GM10266 (cell line): Measurements from ENCODE around the gene CERK.

Source experiments
- DNase-seq: peaks from one replicate; pipeline ENCODE4 v3.0.0; 2012; ENCODE audit errors: extremely low spot score
- TF ChIP-seq, protein P1 (sequence below): IDR thresholded peaks from 2 replicates; pipeline ENCODE4 v1.5.1; 2012; ENCODE audit warnings: mild to moderate bottlenecking, low read depth; ENCODE audit not compliant: control insufficient read depth, insufficient read depth; ENCODE audit errors: missing control alignments

Gene CERK

DNA sequence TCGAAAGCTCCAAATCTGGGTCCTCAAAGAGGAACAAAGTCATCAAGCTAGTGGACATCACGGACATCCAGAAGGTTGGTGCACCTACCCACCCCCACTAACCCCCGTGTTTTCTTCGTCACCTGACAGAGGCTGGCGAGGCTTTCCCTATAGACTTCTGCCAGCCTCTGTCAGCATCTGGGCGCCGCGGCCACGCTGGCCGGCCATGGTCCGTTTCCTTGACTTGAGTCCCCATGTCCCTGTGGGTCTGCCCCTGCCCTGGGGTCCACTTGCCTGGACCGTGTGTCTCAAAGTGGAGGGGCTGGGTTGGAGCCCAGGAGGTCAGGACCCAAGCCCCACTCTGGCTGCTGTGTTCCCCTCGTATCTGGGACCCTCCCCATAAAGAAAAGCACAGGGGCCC is 62.6 kb downstream of the CERK start:
- TF ChIP-seq, protein P1, sequence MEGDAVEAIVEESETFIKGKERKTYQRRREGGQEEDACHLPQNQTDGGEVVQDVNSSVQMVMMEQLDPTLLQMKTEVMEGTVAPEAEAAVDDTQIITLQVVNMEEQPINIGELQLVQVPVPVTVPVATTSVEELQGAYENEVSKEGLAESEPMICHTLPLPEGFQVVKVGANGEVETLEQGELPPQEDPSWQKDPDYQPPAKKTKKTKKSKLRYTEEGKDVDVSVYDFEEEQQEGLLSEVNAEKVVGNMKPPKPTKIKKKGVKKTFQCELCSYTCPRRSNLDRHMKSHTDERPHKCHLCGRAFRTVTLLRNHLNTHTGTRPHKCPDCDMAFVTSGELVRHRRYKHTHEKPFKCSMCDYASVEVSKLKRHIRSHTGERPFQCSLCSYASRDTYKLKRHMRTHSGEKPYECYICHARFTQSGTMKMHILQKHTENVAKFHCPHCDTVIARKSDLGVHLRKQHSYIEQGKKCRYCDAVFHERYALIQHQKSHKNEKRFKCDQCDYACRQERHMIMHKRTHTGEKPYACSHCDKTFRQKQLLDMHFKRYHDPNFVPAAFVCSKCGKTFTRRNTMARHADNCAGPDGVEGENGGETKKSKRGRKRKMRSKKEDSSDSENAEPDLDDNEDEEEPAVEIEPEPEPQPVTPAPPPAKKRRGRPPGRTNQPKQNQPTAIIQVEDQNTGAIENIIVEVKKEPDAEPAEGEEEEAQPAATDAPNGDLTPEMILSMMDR = no peak
- no peak for DNase-seq

DNA sequence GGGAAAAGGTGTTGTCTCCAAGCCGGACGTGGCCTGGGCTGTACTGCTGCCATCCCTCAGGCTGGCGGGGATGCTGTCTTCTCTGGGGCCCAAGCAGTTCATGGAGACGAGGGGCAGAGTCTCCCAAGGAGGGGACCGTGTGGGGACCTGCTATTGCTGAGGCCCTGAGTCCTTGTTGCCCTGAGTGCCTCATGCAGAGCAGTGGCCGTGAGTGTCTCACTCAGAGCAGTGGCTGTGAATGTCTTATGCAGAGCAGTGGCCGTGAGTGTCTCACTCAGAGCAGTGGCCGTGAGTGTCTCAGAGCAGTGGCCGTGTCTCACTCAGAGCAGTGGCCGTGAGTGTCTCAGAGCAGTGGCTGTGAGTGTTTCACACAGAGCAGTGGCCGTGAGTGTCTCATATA is 63.1 kb downstream of the CERK start:
- no peak for DNase-seq
- TF ChIP-seq, protein P1 = no peak

DNA sequence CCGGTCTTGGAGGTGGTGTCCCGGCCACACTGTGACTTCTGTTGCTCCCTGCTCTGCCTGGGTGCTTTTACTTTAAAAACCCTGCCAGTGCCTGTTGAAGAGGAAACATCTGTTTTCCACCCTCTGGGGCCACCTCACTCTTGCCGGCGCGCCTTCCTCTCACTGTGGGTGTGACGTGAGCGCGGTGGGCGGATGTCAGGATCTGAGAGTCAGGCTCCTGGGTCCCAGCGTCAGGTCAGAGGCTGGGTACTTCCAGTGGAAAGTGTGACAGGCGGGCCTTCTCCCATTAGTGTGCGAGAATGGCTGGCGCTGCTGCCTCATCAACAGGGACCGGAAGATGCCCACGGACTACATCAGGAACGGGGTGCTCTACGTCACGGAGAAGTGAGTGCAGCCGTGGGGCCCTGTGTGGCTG is 63.7 kb downstream of the CERK start:
- peak; percentile 85 for DNase-seq
- TF ChIP-seq, protein P1 = no peak

DNA sequence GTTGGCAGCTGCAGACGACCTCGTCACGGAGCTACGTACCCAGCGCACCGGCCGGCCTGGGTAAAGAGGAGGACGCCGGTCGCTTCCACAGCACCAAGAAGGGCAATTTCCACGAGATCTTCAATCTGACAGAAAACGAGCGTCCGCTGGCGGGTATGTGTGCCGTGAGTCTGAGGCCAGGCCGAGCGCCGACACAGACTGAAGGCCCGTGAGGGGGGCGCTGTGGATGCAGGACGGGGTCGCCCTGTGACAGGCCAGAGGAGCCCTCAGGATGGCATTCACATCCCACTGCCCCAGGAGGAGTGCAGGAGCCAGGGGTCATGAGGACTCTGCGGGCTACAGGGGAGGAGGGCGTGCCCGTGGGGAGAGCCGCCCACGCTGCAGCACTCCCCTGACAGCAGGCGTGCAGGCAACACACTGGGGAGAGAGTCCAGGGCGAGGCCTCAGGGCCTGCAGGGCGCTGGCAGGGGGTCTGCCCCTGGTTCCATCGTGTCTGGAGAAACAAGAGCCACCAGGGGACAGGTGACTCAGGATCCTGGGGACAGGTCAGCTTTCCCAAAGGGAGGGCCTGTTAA is 64.3 kb downstream of the CERK start:
- TF ChIP-seq, protein P1 = no peak
- DNase-seq = no peak

DNA sequence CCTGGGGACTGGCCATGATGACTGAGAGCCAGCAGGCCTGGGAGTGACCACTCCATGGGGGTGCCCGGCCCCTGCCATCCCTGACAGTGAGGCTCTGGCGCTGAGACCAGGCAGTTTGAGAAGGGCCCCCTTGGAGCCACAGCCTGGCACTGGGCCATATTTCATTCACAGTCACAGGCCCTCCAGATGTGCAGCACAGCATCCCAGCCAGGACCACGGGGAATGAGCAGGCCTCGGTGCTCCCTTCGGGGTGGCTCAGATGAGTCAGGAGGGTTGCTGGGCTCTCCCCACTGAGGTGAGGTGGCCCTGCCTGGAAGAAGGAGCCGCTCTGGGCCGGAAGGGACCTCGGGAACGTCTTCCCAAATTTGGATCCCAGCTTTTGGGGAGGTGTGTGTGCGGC is 64.8 kb downstream of the CERK start:
- TF ChIP-seq, protein P1 = no peak
- DNase-seq = no peak

DNA sequence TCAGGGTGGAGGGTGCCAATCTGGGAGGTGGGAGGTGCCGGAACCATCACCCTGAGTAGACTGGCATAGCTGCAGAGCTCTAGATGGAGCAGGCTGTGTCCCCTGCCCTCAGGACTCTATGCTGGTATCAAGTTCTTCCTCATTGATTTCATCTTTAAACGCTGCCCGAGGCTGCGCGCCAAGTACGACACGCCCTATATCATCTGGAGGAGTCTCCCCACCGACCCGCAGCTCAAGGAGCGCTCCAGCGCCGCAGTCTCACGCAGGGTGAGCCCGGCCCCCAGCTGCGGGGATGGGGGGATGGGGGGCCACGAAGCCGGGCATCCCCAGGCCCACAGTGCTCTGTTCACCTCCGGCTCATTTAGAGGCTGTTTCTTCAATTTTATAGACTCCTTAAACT is 65.3 kb downstream of the CERK start:
- TF ChIP-seq, protein P1 = no peak
- DNase-seq = no peak

DNA sequence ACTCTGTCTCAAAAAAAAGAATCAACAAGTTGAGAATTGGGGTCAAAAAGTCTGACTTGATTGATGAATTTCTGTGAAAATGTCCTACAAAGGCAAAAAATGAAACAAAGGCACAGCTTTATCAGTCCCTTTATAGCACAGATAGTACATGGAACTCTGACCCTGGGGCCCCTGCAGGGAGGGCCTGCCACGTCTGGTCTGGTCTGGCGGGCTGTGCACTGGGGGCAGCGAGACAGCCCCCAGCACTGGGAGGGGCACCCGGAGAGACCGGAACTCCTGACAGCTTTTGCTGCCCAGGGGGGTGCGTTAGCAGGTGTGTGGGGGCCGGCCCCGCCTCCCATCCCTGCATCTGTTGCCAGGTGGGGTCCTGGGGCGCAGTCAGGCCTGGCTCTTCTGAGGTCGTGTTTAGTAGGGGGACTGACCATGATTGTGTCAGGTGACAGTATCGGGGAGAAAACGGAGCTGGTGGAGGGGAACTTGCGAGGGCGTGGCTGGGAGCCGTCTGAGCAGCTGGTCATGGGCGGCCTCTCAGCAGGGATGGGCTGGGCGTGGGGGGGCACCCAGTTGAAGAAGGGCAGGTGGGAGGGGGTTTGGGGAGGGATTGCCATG is 66.1 kb downstream of the CERK start:
- DNase-seq = no peak
- TF ChIP-seq, protein P1 = no peak
